Activated CD4-positive, alpha-beta T cell treated with anti-CD3 and anti-CD28 coated beads, Interleukin-2, amount 10 ng/mL, durations not matched to agents 7 days and 5 days (primary cell): ENCODE results near the gene HSD17B4. TPM values are rescaled to one million over a fixed set of nuclear protein-coding genes. Genes with fewer than 3 reads are reported as not detected.
"Not testable (repeated sequence)": the region's sequence is repeated elsewhere in the genome, so short reads cannot be mapped to it uniquely, and the experiment has no call there.

Experiments
- CTCF ChIA-PET: fragments of 350-600 bp; sonication (Branson Sonifier 250); formaldehyde crosslinking; loops from one replicate; lab custom pipeline; 2021; ENCODE audit warnings: antibody characterized with exemption; lab: Charles Lee
- POLR2A ChIA-PET: fragments of 350-600 bp; sonication (Branson Sonifier 250); formaldehyde crosslinking; loops from one replicate; lab custom pipeline; 2021; ENCODE audit warnings: antibody characterized with exemption; lab: Charles Lee
- DNase-seq: peaks from one replicate; pipeline ENCODE4 v3.0.0-alpha.2; 2020
- H3K27ac Mint-ChIP-seq: one replicate; pipeline ENCODE4 v1.8.0; 2021; ENCODE audit warnings: mild to moderate bottlenecking, moderate library complexity, mixed read lengths
- H3K27me3 Mint-ChIP-seq: one replicate; pipeline ENCODE4 v1.8.0; 2021; ENCODE audit warnings: mixed read lengths
- H3K36me3 Mint-ChIP-seq: one replicate; pipeline ENCODE4 v1.8.0; 2021; ENCODE audit warnings: low read depth, mixed read lengths
- H3K4me1 Mint-ChIP-seq: one replicate; pipeline ENCODE4 v1.8.0; 2021; ENCODE audit warnings: mixed read lengths
- H3K4me3 Mint-ChIP-seq: one replicate; pipeline ENCODE4 v1.8.0; 2021; ENCODE audit warnings: mild to moderate bottlenecking, moderate library complexity, mixed read lengths
- H3K9me3 Mint-ChIP-seq: one replicate; pipeline ENCODE4 v1.8.0; 2021; ENCODE audit warnings: mixed read lengths
- total RNA-seq, 2 experiments: library from RNA; stranded (reverse); gene quantifications; one replicate each; pipeline ENCODE4 v1.2.3, GENCODE V29; 2021

Gene HSD17B4
- total RNA-seq, 2 experiments from 2014 or later, result 56.0 to 62.4 TPM

DNA sequence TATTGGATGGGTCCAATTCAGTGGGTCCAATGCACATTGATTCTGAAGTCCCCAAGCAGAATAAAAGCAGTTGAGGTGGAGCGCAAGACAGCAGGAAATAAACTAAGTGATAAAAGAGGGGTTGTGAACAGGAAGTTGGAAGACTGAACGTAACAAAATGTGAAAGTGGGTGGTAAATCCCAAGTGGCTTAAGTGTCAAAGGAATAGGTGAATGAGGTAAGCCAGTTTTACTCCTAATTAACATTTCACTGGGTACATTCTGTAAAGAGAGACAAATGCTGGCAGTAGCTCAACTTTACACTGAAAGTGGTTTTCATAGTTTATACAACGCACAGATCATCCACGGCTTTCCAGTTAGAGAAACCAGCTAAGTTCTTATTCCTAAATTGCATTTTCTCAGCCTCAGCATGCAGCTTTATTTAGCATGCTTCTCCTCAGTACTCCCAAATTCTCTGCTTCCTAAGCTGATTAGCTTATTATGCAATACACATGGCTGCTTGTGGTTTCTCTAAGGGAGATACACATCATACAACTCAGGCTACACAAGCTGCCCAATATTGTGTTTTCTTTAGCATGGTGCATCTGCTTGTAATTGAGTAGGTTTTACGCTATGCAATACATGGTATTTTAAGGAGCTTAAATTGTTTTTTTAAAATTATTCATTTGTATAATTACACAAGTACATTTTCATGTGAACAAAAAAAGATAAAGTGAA, 34.2 kb upstream of the HSD17B4 start:
- Mint-ChIP-seq H3K27me3 (peaks cover 9% of the 10 kb centered on the region), H3K36me3 (no peaks in the 10 kb centered on the region), H3K4me3 (no peak overlapping the region), H3K4me1 (peaks cover 14% of the 10 kb centered on the region), H3K9me3 (no peaks in the 10 kb centered on the region), H3K27ac (no peak overlapping the region)
- no peak for DNase-seq
- POLR2A ChIA-PET, result no interaction called here
- CTCF ChIA-PET, result interaction anchor here (0.6 to 3.0 kb wide), 3 partner anchors 16 to 430 kb away, joined by 3 to 9 read pairs (median 3); partner anchors contain the start of gene DTWD2

DNA sequence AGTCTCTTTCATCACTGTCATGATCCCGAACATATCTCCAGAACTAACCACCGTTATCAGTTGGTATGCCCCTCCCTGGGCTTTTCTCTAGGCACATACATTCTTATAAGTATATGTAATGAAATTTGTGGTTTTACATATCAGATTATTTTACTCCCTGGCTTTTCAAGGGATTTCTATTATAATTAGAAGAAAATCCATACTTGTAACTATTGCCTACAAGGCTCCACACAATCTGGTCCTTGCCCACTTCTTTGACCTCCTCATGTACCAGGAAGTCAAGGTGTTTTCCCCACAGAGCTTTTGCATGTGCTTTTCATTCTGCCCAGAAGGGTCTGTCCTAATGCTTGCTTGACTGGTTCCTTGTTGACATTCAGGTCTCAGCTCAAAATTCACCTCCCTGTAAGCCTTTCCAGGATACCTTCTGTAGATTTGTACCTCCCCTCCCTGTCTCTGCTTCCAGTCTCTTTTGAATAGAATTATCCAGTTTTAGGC, 33.6 kb upstream of the HSD17B4 start:
- H3K4me1 Mint-ChIP-seq, result peaks cover 14% of the 10 kb centered on the region
- POLR2A ChIA-PET, result no interaction called here
- CTCF ChIA-PET, result interaction anchor here (0.6 to 3.0 kb wide), 3 partner anchors 16 to 430 kb away, joined by 3 to 9 read pairs (median 3); partner anchors contain the start of gene DTWD2
- no peaks in the 10 kb centered on the region for H3K36me3 Mint-ChIP-seq
- H3K27ac Mint-ChIP-seq, result no peak overlapping the region
- H3K9me3 Mint-ChIP-seq, result no peaks in the 10 kb centered on the region
- DNase-seq, result no peak
- peaks cover 9% of the 10 kb centered on the region for H3K27me3 Mint-ChIP-seq
- H3K4me3 Mint-ChIP-seq, result no peak overlapping the region

DNA sequence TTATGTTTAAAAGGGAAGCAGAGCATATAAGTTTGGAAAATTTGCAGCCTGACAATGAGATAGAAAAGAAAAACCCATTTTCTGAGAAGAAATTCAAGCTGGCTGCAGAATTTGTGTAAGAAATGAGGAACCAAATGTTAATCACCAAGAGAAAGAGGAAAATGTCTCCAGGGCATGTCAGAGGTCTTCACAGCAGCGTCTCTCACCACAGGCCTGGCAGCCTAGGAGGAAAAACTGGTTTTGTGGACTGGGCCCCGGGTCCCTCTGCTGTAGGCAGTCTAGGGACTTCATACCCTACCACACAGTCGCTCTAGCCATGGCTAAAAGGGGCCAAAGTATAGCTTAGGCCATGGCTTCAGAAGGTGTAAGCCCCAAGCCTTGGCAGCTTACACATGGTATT, 32.1 kb upstream of the HSD17B4 start:
- ChIA-PET POLR2A (no interaction called here), CTCF (interaction anchor here (3.9 kb wide), 1 partner anchor 432 kb away, joined by 16 read pairs; the partner anchor contains the start of gene DTWD2)
- no peaks in the 10 kb centered on the region for H3K36me3 Mint-ChIP-seq
- no peaks in the 10 kb centered on the region for H3K9me3 Mint-ChIP-seq
- DNase-seq, result no peak
- H3K27ac Mint-ChIP-seq, result no peak overlapping the region
- H3K4me3 Mint-ChIP-seq, result no peak overlapping the region
- H3K4me1 Mint-ChIP-seq, result peaks cover 14% of the 10 kb centered on the region
- peaks cover under 1% of the 10 kb centered on the region for H3K27me3 Mint-ChIP-seq

DNA sequence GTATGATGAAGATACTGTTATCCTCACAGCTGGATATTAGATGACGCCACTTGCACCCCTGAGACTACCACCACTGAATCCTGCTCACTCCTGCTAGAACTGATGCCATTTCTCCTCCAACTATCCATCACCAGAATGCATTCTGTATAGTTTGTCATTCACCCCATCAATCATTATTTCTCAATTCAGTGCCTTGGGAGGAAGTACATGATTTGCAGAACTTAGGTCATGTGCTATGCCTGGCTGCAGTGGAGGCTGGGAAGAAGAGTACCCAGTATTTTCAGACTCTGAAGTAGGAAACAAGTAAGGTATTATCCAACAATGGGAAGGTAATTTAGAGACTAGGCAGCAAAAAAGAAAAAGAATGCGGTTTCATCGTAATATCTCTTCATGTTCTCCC, 26.2 kb upstream of the HSD17B4 start:
- POLR2A ChIA-PET, result no interaction called here
- Mint-ChIP-seq H3K27ac (no peak overlapping the region), H3K4me1 (no peaks in the 10 kb centered on the region), H3K9me3 (no peaks in the 10 kb centered on the region), H3K4me3 (no peak overlapping the region), H3K36me3 (no peaks in the 10 kb centered on the region), H3K27me3 (no peaks in the 10 kb centered on the region)
- no peak for DNase-seq
- CTCF ChIA-PET, result interaction anchor here (0.6 to 1.4 kb wide), 3 partner anchors 382 to 438 kb away, joined by 3 to 4 read pairs (median 3); partner anchors contain the start of gene DTWD2

DNA sequence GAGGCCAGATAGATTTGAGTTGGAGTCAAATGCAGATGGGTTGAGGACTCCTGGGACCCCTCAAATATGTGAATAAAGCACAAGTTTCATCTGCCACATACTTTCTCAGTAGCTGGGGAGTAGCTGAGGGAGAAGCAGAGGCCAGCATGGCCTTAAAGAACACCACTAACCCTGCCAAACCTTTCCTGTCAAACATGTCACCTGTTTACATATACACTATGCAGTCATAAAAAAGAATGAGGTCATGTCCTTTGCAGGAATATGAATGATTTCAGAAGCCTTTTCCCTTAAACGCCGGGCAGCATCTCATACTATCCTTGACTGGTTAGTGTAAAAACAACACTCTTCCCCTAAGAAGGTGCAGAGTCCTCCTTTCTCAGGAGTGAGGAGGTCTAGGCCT, 25.2 kb upstream of the HSD17B4 start:
- Mint-ChIP-seq H3K4me3 (no peak overlapping the region), H3K9me3 (no peaks in the 10 kb centered on the region), H3K4me1 (no peaks in the 10 kb centered on the region), H3K27me3 (no peaks in the 10 kb centered on the region), H3K36me3 (no peaks in the 10 kb centered on the region), H3K27ac (no peak overlapping the region)
- ChIA-PET CTCF (interaction anchor here (1.4 kb wide), 1 partner anchor 439 kb away, joined by 3 read pairs; the partner anchor contains the start of gene DTWD2), POLR2A (no interaction called here)
- DNase-seq, result no peak

DNA sequence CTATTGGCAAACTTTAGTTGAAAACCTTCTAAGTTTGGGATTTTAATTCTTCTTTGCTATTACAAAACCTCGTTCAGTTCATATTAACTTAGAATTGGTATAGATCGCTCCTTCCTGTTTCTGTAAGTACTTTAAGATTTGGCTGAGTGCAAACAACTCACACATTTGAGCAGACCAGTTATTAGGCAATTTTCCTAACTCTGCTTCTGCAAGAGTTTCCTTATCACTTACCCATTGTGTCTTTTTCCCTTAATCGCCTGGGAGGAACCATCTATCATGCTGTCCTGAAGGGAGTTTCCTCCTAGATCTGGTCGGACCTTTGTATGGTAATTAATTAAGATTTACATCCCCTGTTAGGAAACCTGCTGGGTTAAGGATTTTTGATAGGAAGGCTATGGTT, 24.7 kb upstream of the HSD17B4 start:
- H3K4me1 Mint-ChIP-seq, DNase-seq, H3K27ac Mint-ChIP-seq, H3K27me3 Mint-ChIP-seq, POLR2A ChIA-PET, H3K36me3 Mint-ChIP-seq, H3K4me3 Mint-ChIP-seq, CTCF ChIA-PET, H3K9me3 Mint-ChIP-seq: not testable (repeated sequence)

DNA sequence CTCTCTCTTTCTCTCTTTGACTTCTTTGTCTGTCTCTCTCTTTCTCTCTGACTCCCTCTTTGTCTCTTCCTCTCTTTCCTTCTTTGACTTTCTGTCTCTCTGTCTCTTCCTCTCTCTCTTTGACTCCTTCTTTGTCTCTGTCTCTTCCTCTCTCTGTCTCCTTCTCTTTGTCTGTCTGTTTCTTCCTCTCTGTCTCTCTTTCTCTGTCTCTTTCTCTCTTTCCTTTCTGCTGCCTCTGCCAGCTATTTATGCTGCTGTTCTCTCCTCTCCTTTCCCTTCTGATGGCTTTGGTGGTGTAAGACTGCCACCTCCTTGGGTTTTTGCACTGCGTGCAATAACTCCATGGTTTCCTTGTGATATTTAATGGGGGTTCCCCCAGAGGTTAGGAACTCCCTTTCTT, 24.1 kb upstream of the HSD17B4 start:
- H3K36me3 Mint-ChIP-seq, H3K4me1 Mint-ChIP-seq, H3K27me3 Mint-ChIP-seq, DNase-seq, POLR2A ChIA-PET, H3K27ac Mint-ChIP-seq, H3K4me3 Mint-ChIP-seq, H3K9me3 Mint-ChIP-seq, CTCF ChIA-PET: not testable (repeated sequence)

DNA sequence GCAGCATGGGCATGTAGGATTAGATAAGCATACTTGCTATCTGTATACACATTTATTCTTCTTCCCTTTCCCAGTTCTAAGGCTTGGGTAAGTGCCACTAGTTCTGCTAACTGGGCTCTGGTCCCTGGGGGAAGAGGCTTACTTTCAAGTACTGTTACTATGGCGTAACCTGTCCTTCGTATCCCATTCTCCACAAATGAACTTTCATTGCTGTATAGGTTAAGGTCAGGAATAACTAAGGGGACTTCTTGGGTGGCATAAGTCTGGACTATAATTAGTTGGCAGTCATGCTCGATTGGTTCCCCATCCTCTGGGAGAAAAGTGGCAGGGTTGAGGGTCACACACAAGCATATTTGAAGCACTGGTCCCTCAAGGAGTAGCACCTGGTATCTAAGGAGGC, 23.7 kb upstream of the HSD17B4 start:
- H3K4me3 Mint-ChIP-seq, H3K27me3 Mint-ChIP-seq, H3K9me3 Mint-ChIP-seq, H3K4me1 Mint-ChIP-seq, H3K36me3 Mint-ChIP-seq, POLR2A ChIA-PET, DNase-seq, H3K27ac Mint-ChIP-seq: not testable (repeated sequence)
- CTCF ChIA-PET, result interaction anchor here (3.1 kb wide), 1 partner anchor 441 kb away, joined by 13 read pairs; the partner anchor contains the start of gene DTWD2

DNA sequence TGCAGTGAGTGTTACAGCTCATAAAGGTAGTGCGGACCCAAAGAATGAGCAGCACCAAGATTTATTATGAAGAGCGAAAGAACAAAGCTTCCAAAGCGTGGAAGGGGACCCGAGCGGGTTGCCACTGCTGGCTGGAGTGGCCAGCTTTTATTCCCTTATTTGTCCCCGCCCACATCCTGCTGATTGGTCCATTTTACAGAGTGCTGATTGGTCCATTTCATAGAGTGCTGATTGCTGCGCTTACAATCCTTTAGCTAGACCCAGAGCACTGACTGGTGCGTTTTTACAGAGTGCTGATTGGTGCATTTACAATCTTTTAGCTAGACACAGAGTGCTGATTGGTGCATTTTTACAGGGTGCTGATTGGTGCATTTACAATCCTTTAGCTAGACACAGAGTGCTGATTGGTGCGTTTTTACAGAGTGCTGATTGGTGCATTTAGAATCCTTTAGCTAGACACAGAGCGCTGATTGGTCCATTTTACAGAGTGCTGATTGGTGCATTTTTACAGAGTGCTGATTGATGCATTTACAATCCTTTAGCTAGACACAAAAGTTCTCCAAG, 19.5 kb upstream of the HSD17B4 start:
- H3K27me3 Mint-ChIP-seq, H3K27ac Mint-ChIP-seq, H3K4me3 Mint-ChIP-seq, DNase-seq, POLR2A ChIA-PET, H3K36me3 Mint-ChIP-seq, H3K9me3 Mint-ChIP-seq: not testable (repeated sequence)
- CTCF ChIA-PET, result interaction anchor here (0.9 to 1.8 kb wide), 3 partner anchors 21 to 445 kb away, joined by 3 to 6 read pairs (median 3); no protein-coding TSS in a partner anchor
- H3K4me1 Mint-ChIP-seq, result peaks cover 12% of the 10 kb centered on the region

DNA sequence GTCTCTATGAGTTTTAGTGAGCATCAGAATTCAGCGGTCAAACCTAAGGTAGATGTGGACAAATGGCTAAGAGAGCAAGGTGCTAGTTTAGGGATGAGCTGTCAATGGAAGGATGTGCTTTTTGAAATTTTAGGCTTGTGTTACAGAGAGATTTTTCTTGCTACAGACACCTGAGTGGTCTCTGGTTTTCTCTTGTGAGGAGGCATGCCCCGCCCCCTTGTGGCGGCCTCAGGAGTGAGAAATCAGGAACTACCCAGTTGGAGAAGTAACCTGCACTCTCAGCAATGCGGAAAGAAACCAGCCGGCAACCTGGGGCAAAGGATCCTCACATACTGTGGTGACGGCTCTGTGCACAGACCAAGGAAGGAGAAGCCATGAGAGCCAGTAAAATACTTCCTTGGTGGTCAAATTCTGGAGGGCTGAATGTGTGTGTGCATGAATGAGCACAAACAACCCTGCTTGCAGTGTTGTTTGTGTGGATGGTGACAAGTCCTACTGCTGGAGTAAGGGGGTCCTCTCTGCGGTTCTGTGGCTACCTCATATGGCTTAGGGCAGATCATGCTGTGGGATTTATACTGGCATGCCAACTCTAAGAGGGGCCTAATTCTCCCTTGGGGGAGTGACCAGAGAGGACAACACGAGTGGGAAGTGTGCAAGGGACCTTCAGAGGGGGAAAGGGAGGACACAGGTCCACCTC, 16.7 kb upstream of the HSD17B4 start:
- no peaks in the 10 kb centered on the region for H3K36me3 Mint-ChIP-seq
- peaks cover 18% of the 10 kb centered on the region for H3K27me3 Mint-ChIP-seq
- peaks cover 12% of the 10 kb centered on the region for H3K4me1 Mint-ChIP-seq
- DNase-seq, result peak; percentile 73
- H3K9me3 Mint-ChIP-seq, result no peaks in the 10 kb centered on the region
- ChIA-PET CTCF (interaction anchor here (1.0 to 1.9 kb wide), 5 partner anchors 26 to 448 kb away, joined by 3 to 15 read pairs (median 3); partner anchors contain the start of gene DTWD2), POLR2A (no interaction called here)
- H3K27ac Mint-ChIP-seq, result no peak overlapping the region
- H3K4me3 Mint-ChIP-seq, result no peak overlapping the region

DNA sequence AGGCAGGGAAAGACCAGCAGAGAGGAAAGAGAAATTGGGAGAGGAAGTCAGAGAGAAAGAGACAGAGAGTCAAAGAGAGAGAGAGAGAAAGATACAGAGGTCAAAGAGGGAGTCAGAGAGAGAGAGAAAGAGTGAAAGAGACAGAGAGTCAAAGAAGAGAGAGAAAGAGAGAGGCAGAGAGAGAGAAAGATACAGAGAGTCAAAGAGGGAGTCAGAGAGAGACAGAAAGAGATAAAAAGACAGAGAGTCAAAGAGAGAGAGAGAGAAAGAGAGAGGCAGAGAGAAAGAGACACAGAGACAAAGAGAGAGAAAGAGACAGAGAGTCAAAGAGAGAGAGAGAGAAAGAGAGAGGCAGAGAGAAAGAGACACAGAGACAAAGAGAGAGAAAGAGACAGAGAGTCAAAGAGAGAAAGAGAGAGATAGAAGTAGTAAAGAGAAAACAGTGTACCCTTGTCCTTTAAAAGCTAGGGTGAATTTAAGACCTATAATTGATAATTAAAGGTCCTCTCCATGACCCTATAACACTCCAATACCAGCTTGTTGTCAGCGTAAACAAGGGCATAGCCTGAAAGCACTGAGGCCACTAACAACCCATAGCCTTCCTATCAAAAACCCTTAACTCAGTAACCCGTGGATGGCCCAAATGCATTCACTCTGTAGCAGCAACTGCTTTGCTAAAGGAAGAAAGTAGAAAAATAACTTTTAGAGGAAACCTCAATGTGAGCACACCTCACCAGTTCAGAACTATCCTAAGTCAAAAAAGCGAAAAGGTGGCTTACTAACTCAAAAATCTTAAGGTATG, 14.3 kb upstream of the HSD17B4 start:
- POLR2A ChIA-PET, H3K27ac Mint-ChIP-seq, H3K9me3 Mint-ChIP-seq, H3K36me3 Mint-ChIP-seq, DNase-seq, H3K4me3 Mint-ChIP-seq: not testable (repeated sequence)
- peaks cover 35% of the 10 kb centered on the region for H3K27me3 Mint-ChIP-seq
- H3K4me1 Mint-ChIP-seq, result peaks cover 12% of the 10 kb centered on the region
- CTCF ChIA-PET, result interaction anchor here (0.7 to 2.7 kb wide), 3 partner anchors 8 to 450 kb away, joined by 3 to 7 read pairs (median 3); partner anchors contain the start of gene DTWD2

DNA sequence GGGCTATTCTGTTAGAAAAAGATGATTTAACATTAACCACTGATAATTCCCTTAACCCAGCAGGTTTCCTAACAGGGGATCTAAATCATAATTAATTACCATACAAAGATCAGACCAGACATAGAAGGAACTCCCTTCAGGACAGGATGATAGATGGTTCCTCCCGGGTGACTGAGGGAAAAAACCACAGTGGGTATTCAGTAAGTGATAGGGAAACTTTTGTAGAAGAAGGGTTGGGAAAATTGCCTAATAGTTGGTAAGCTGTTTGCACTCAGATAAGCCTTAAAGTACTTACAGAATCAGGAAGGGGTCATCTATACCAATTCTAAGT, 13.7 kb upstream of the HSD17B4 start:
- H3K36me3 Mint-ChIP-seq, H3K27ac Mint-ChIP-seq, DNase-seq, H3K9me3 Mint-ChIP-seq, H3K4me3 Mint-ChIP-seq, POLR2A ChIA-PET: not testable (repeated sequence)
- peaks cover 37% of the 10 kb centered on the region for H3K27me3 Mint-ChIP-seq
- CTCF ChIA-PET, result interaction anchor here (1.1 to 2.7 kb wide), 2 partner anchors 8 to 450 kb away, joined by 3 to 7 read pairs; partner anchors contain the start of gene DTWD2
- peaks cover 12% of the 10 kb centered on the region for H3K4me1 Mint-ChIP-seq
